Left kidney (tissue), 2 donors: ENCODE results near the gene SNCAIP. TPM values are rescaled to one million over a fixed set of nuclear protein-coding genes. Genes with fewer than 3 reads are reported as not detected.

Source experiments
- DNase-seq: peaks from one replicate; pipeline ENCODE4 v3.0.0-alpha.2; 2013
- polyA plus RNA-seq: library from polyadenylated mRNA; unstranded; fragments of 120-200 nt; gene quantifications from one replicate; pipeline ENCODE4 v1.2.1, GENCODE V29; 2013; ENCODE audit not compliant: insufficient read length

SNCAIP gene
- polyA plus RNA-seq, 1 donor: 26.1 TPM

GRCh38 chr5:122424132-122424531 is 112.1 kb downstream of the SNCAIP start:
- no peak for DNase-seq

- DNase-seq: no peak
Observed at GRCh38 chr5:122426301-122426700, 114.3 kb downstream of the SNCAIP start.

GRCh38 chr5:122427621-122428020 is 115.6 kb downstream of the SNCAIP start:
- DNase-seq: no peak

GRCh38 chr5:122429545-122430318 is 117.7 kb downstream of the SNCAIP start:
- no peak for DNase-seq

GRCh38 chr5:122430319-122430586 is 118.2 kb downstream of the SNCAIP start:
- DNase-seq: no peak

- no peak for DNase-seq
Observed at GRCh38 chr5:122431298-122431697, 119.3 kb downstream of the SNCAIP start.

GRCh38 chr5:122434205-122434970 is 122.4 kb downstream of the SNCAIP start:
- DNase-seq: no peak

GRCh38 chr5:122435234-122435633 is 123.2 kb downstream of the SNCAIP start:
- DNase-seq: no peak

- no peak for DNase-seq
Observed at GRCh38 chr5:122435761-122436160, 123.7 kb downstream of the SNCAIP start.

GRCh38 chr5:122436615-122437014 is 124.6 kb downstream of the SNCAIP start:
- DNase-seq: no peak

GRCh38 chr5:122439645-122440044 is 127.6 kb downstream of the SNCAIP start:
- DNase-seq: no peak

GRCh38 chr5:122442938-122443337 is 130.9 kb downstream of the SNCAIP start:
- no peak for DNase-seq

- DNase-seq: no peak
Observed at GRCh38 chr5:122444411-122444810, 132.4 kb downstream of the SNCAIP start.

GRCh38 chr5:122445070-122445469 is 133.0 kb downstream of the SNCAIP start:
- no peak for DNase-seq

GRCh38 chr5:122447072-122447471 is 135.0 kb downstream of the SNCAIP start:
- no peak for DNase-seq

GRCh38 chr5:122447879-122448278 is 135.8 kb downstream of the SNCAIP start:
- DNase-seq: no peak

GRCh38 chr5:122454541-122454940 is 142.5 kb downstream of the SNCAIP start:
- DNase-seq: no peak

GRCh38 chr5:122455939-122456338 is 143.9 kb downstream of the SNCAIP start:
- no peak for DNase-seq

- no peak for DNase-seq
Observed at GRCh38 chr5:122457178-122457826, 145.3 kb downstream of the SNCAIP start.

GRCh38 chr5:122458278-122458872 is 146.3 kb downstream of the SNCAIP start:
- DNase-seq: no peak

GRCh38 chr5:122462486-122462885 is 150.4 kb downstream of the SNCAIP start:
- DNase-seq: no peak

GRCh38 chr5:122463221-122463620 is 151.2 kb downstream of the SNCAIP start:
- no peak for DNase-seq

- no peak for DNase-seq
Observed at GRCh38 chr5:122464191-122464590, 152.2 kb downstream of the SNCAIP start.
